ENCODE measurements around the gene PRADC1. TPM values are rescaled to one million over a fixed set of nuclear protein-coding genes. Genes with fewer than 3 reads are reported as not detected.

PRADC1 gene
- total RNA-seq, 1 experiment from 2014 or later = 12.9 TPM

- no peaks in the 10 kb centered on the region for H3K27me3 Mint-ChIP-seq (ENCODE audit: low read depth)
- no peaks in the 10 kb centered on the region for H3K9me3 Mint-ChIP-seq
- ChIA-PET CTCF (no interaction called here), POLR2A (interaction anchor here (0.6 to 1.8 kb wide), 2 partner anchors 15 to 215 kb away, joined by 7 read pairs; partner anchors contain the start of gene CCT7)
- no peak for ATAC-seq
- no peaks in the 10 kb centered on the region for H3K4me1 Mint-ChIP-seq
- H3K27ac Mint-ChIP-seq = no peak overlapping the region
- TF ChIP-seq FOXK1 (CRISPR knock-in tag; IDR thresholded peaks at IDR 0.05) = no peak
- no peak for TF ChIP-seq ZNF138 (CRISPR knock-in tag; conservative IDR thresholded peaks at IDR 0.05)
- TF ChIP-seq USF2 (CRISPR knock-in tag; IDR thresholded peaks at IDR 0.05) = no peak
- TF ChIP-seq MAX (CRISPR knock-in tag; IDR thresholded peaks at IDR 0.05) = no peak
- no peak for TF ChIP-seq USF1 (CRISPR knock-in tag; IDR thresholded peaks at IDR 0.05)
- TF ChIP-seq NR2C2 (CRISPR knock-in tag; IDR thresholded peaks at IDR 0.05) = no peak
- no peak for TF ChIP-seq RELA (CRISPR knock-in tag; IDR thresholded peaks at IDR 0.05; ENCODE audit: borderline replicate concordance)
- TF ChIP-seq AR (CRISPR knock-in tag; IDR thresholded peaks at IDR 0.05) = no peak
- TF ChIP-seq HMGA2 (CRISPR knock-in tag; IDR thresholded peaks at IDR 0.05) = no peak
- no peak for TF ChIP-seq NFATC4 (CRISPR knock-in tag; IDR thresholded peaks at IDR 0.05)
- TF ChIP-seq ZNF423 (CRISPR knock-in tag; IDR thresholded peaks at IDR 0.05) = no peak
- no peak for TF ChIP-seq ZNF396 (CRISPR knock-in tag; IDR thresholded peaks at IDR 0.05; ENCODE audit: borderline replicate concordance)
- TF ChIP-seq MLX (CRISPR knock-in tag; IDR thresholded peaks at IDR 0.05) = no peak
- TF ChIP-seq ZBTB43 (CRISPR knock-in tag; IDR thresholded peaks at IDR 0.05) = no peak
- TF ChIP-seq MYBL2 (CRISPR knock-in tag; IDR thresholded peaks at IDR 0.05) = no peak
- TF ChIP-seq FOXJ3 (CRISPR knock-in tag; IDR thresholded peaks at IDR 0.05; ENCODE audit: borderline replicate concordance) = no peak
- no peak overlapping the region for H3K4me3 Mint-ChIP-seq
- DNase-seq (ENCODE audit: low spot score) = no peak
- peaks cover 84% of the 10 kb centered on the region for H3K36me3 Mint-ChIP-seq
These were observed 16.6 kb upstream of the PRADC1 start for GRCh38 chr2:73249636-73250035.

- Mint-ChIP-seq H3K4me1 (no peaks in the 10 kb centered on the region), H3K4me3 (no peak overlapping the region), H3K36me3 (peaks cover 89% of the 10 kb centered on the region), H3K27me3 (ENCODE audit: low read depth) (no peaks in the 10 kb centered on the region), H3K9me3 (no peaks in the 10 kb centered on the region), H3K27ac (no peak overlapping the region)
- DNase-seq (ENCODE audit: low spot score) = no peak
- no peak for ATAC-seq
- CTCF ChIA-PET = interaction anchor here (0.6 to 1.2 kb wide), 2 partner anchors 14 to 46 kb away, joined by 3 read pairs; no protein-coding TSS in a partner anchor
- POLR2A ChIA-PET = interaction anchor here (1.0 kb wide), 1 partner anchor 12 kb away, joined by 5 read pairs; no protein-coding TSS in a partner anchor
- TF ChIP-seq SP1 (CRISPR knock-in tag; conservative IDR thresholded peaks at IDR 0.05) (no peak), IRF1 (CRISPR knock-in tag; IDR thresholded peaks at IDR 0.05) (no peak), JAZF1 (CRISPR knock-in tag; IDR thresholded peaks at IDR 0.05) (no peak), MLX (CRISPR knock-in tag; IDR thresholded peaks at IDR 0.05) (no peak), HMGA2 (CRISPR knock-in tag; IDR thresholded peaks at IDR 0.05) (no peak), MXD4 (CRISPR knock-in tag; IDR thresholded peaks at IDR 0.05; ENCODE audit: borderline replicate concordance) (no peak), PRRX2 (CRISPR knock-in tag; IDR thresholded peaks at IDR 0.05) (no peak), CBFB (CRISPR knock-in tag; IDR thresholded peaks at IDR 0.05; ENCODE audit: low read depth) (no peak), ERG (CRISPR knock-in tag; IDR thresholded peaks at IDR 0.05) (no peak), NFYB (CRISPR knock-in tag; conservative IDR thresholded peaks at IDR 0.05; ENCODE audit: low read depth) (no peak), CREB1 (CRISPR knock-in tag; IDR thresholded peaks at IDR 0.05) (no peak), RELA (CRISPR knock-in tag; IDR thresholded peaks at IDR 0.05; ENCODE audit: borderline replicate concordance) (no peak)
These were observed 13.8 kb upstream of the PRADC1 start for GRCh38 chr2:73246850-73247249.

Data from WTC11 (cell line).